ENCODE data around the gene SYT17.

GRCh38 chr16:19291475-19291874 is 123.4 kb downstream of the SYT17 start:
- TF ChIP-seq EZH2 (IDR thresholded peaks at IDR 0.05; ENCODE audit: borderline replicate concordance, control insufficient read depth, low read depth, low read length): no peak
- no peak for TF ChIP-seq CHD4 (IDR thresholded peaks at IDR 0.05)
- TF ChIP-seq CREM (IDR thresholded peaks at IDR 0.05; ENCODE audit: low read depth): no peak
- no peak for TF ChIP-seq EGR1 (IDR thresholded peaks at IDR 0.05; ENCODE audit: borderline replicate concordance in 1 of 2, low read depth in 2 of 2, low read length in 2 of 2)
- TF ChIP-seq ZNF592 (IDR thresholded peaks at IDR 0.05): no peak
- TF ChIP-seq CBFB (IDR thresholded peaks at IDR 0.05; ENCODE audit: low read depth): no peak
- no peak for TF ChIP-seq NRF1 (conservative IDR thresholded peaks at IDR 0.05; ENCODE audit: low read depth, low read length)
- TF ChIP-seq JUND (IDR thresholded peaks at IDR 0.05; ENCODE audit: low read depth, low read length): no peak
- no peak for TF ChIP-seq CTCF (IDR thresholded peaks at IDR 0.05 in 2 of 3, conservative IDR thresholded peaks at IDR 0.05 in 1 of 3; ENCODE audit: control insufficient read depth in 2 of 3, extremely low read depth in 1 of 3, insufficient read depth in 1 of 3, low read depth in 3 of 3, low read length in 3 of 3)
- TF ChIP-seq SRF (IDR thresholded peaks at IDR 0.05; ENCODE audit: low read depth in 2 of 2, low read length in 2 of 2): no peak
- TF ChIP-seq POLR2A (IDR thresholded peaks at IDR 0.05; ENCODE audit: low read depth, low read length): no peak

Measured in GM12878 (cell line).